HepG2 (cell line): ENCODE results near the gene PLCL1. TPM values are rescaled to one million over a fixed set of nuclear protein-coding genes. Genes with fewer than 3 reads are reported as not detected.
A peak's percentile ranks its signal among the peaks of the same experiment; 100 is the strongest.

ENCODE experiments used
- ATAC-seq: fragments of 200-7000 bp; cut with Tn5 transposase; 3 replicates; pipeline ENCODE4 v1.9.1; 2020; ENCODE audit warnings: mild to moderate bottlenecking, moderate library complexity
- BruUV-seq: library from RNA; stranded (reverse); fragments of 400-500 nt; replicated peaks from 2 replicates; lab custom pipeline; 2021; lab: Mats Ljungman, UMichigan
- CTCF ChIA-PET: fragments of 300-600 bp; formaldehyde crosslinking; extraction: SDS; loops from one replicate; lab custom pipeline; 2021; ENCODE audit warnings: low total read pairs, inconsistent platforms, low intra/inter-chr PET ratio; lab: Yijun Ruan, JAX
- POLR2A ChIA-PET: fragments of 350-600 bp; sonication (Branson Sonifier 250); formaldehyde crosslinking; loops from one replicate; lab custom pipeline; 2020; ENCODE audit warnings: antibody characterized with exemption, inconsistent platforms; lab: Yijun Ruan, JAX
- DNase-seq: peaks from one replicate; pipeline ENCODE4 v3.0.0-alpha.2; 2015; ENCODE audit warnings: low spot score
- FAIRE-seq: peaks from 3 replicates; lab custom pipeline; 2011; peaks lifted over from hg19 to GRCh38; lab: Jason Lieb, UNC
- H2AFZ ChIP-seq: one replicate; pipeline ENCODE4 v1.6.1; 2011; ENCODE audit warnings: low read length, inconsistent platforms
- H3K27ac ChIP-seq: fragments of 300-600 bp; 3 replicates; pipeline ENCODE4 v1.8.0; 2011; ENCODE audit warnings: mixed run types, mild to moderate bottlenecking, mixed read lengths, low read length, inconsistent platforms; ENCODE audit not compliant: insufficient read depth; ENCODE audit errors: extremely low read length
- H3K27me3 ChIP-seq, 2 experiments: fragments of 200-600 bp in 1 of 2; 2 replicates in 1 of 2; 3 replicates in 1 of 2; pipeline versions ENCODE4 v1.6.0 to v1.8.0; 2011; ENCODE audit warnings: low read length in 2 of 2, mild to moderate bottlenecking in 2 of 2, moderate library complexity in 2 of 2, inconsistent platforms in 1 of 2; ENCODE audit not compliant: insufficient read depth in 2 of 2, control insufficient read depth in 1 of 2
- H3K36me3 ChIP-seq, 2 experiments: fragments of 200-600 bp in 1 of 2; replicated peaks in 1 of 2; 2 replicates in 1 of 2; 3 replicates in 1 of 2; pipeline versions ENCODE4 v1.5.1 to v1.8.0; 2011; ENCODE audit warnings: low read length in 2 of 2, inconsistent platforms in 1 of 2; ENCODE audit not compliant: insufficient read depth in 2 of 2, control insufficient read depth in 1 of 2
- H3K4me1 ChIP-seq: 2 replicates; pipeline ENCODE4 v1.5.1; 2012; ENCODE audit warnings: low read length, inconsistent platforms; ENCODE audit not compliant: insufficient read depth
- H3K4me2 ChIP-seq: 2 replicates; pipeline ENCODE4 v1.6.0; 2011; ENCODE audit warnings: low read depth, low read length, inconsistent platforms
- H3K4me3 ChIP-seq, 3 experiments: fragments of 200-600 bp in 1 of 3; sonication (generic), shearing (Covaris generic) in 1 of 3; replicated peaks in 1 of 3; 2 replicates each; pipeline ENCODE4 v1.5.1; 2011 to 2016; ENCODE audit warnings: low read length in 3 of 3, inconsistent platforms in 2 of 3, low read depth in 2 of 3, mild to moderate bottlenecking in 2 of 3, control low read depth in 1 of 3, mixed read lengths in 1 of 3; ENCODE audit not compliant: insufficient read depth in 1 of 3
- H3K79me2 ChIP-seq: one replicate; pipeline ENCODE4 v1.6.1; 2011; ENCODE audit warnings: low read length, inconsistent platforms; ENCODE audit not compliant: insufficient read depth
- H3K9ac ChIP-seq: 2 replicates; pipeline ENCODE4 v1.6.0; 2011; ENCODE audit warnings: mild to moderate bottlenecking, low read depth, low read length, inconsistent platforms; ENCODE audit not compliant: insufficient read depth
- H3K9me3 ChIP-seq: 2 replicates; pipeline ENCODE4 v1.5.1; 2012; ENCODE audit warnings: mild to moderate bottlenecking, low read length
- H4K20me1 ChIP-seq: 2 replicates; pipeline ENCODE4 v1.6.0; 2011; ENCODE audit warnings: inconsistent platforms, mild to moderate bottlenecking, low read length, moderate library complexity; ENCODE audit not compliant: insufficient read depth
- ARID5B ChIP-seq: IDR thresholded peaks from 2 replicates; pipeline ENCODE4 v1.4.0; 2020; ENCODE audit warnings: mild to moderate bottlenecking, missing genetic modification reagents
- FOXA3 ChIP-seq: IDR thresholded peaks from 2 replicates; pipeline ENCODE4 v1.6.1; 2016; ENCODE audit warnings: missing genetic modification reagents, missing compliant biosample characterization
- FOXO1 ChIP-seq: sonication (generic); formaldehyde crosslinking; IDR thresholded peaks from 2 replicates; pipeline ENCODE4 v1.4.0; 2020; ENCODE audit warnings: missing genetic modification reagents
- GATAD2A ChIP-seq: IDR thresholded peaks from 2 replicates; pipeline ENCODE4 v1.6.1; 2016
- HMG20A ChIP-seq: IDR thresholded peaks from 2 replicates; pipeline ENCODE4 v1.6.1; 2016; ENCODE audit warnings: borderline replicate concordance
- KLF9 ChIP-seq: IDR thresholded peaks from 2 replicates; pipeline ENCODE4 v1.6.1; 2016; ENCODE audit warnings: low read depth
- MBNL3 ChIP-seq: fragments of 250-450 bp; sonication (Bioruptor Pico); conservative IDR thresholded peaks from 2 replicates; pipeline ENCODE4 v1.8.0; 2022; ENCODE audit warnings: mild to moderate bottlenecking, inconsistent platforms
- NCOA5 ChIP-seq: sonication (generic); formaldehyde crosslinking; IDR thresholded peaks from 2 replicates; pipeline ENCODE4 v1.4.0; 2020; ENCODE audit warnings: missing genetic modification reagents
- NPAS2 ChIP-seq: sonication (generic); formaldehyde crosslinking; IDR thresholded peaks from 2 replicates; pipeline ENCODE4 v1.8.0; 2022; ENCODE audit warnings: mild to moderate bottlenecking, missing genetic modification reagents, borderline replicate concordance
- STAG1 ChIP-seq: sonication (generic); formaldehyde crosslinking; IDR thresholded peaks from 2 replicates; pipeline ENCODE4 v1.4.0; 2020; ENCODE audit warnings: missing genetic modification reagents
- ZBTB33 ChIP-seq: sonication (generic); formaldehyde crosslinking; IDR thresholded peaks from 2 replicates; pipeline ENCODE4 v1.4.0; 2020; ENCODE audit warnings: missing genetic modification reagents
- ZNF160 ChIP-seq: sonication (generic); formaldehyde crosslinking; IDR thresholded peaks from 2 replicates; pipeline ENCODE4 v1.8.0; 2022; ENCODE audit warnings: mild to moderate bottlenecking, inconsistent platforms, missing genetic modification reagents
- ZNF343 ChIP-seq: sonication (generic); formaldehyde crosslinking; IDR thresholded peaks from 2 replicates; pipeline ENCODE4 v1.4.0; 2020; ENCODE audit warnings: mild to moderate bottlenecking, missing genetic modification reagents
- ZNF550 ChIP-seq: sonication (generic); formaldehyde crosslinking; IDR thresholded peaks from 2 replicates; pipeline ENCODE4 v1.4.0; 2020; ENCODE audit warnings: mild to moderate bottlenecking, missing genetic modification reagents, borderline replicate concordance
- ZNF557 ChIP-seq: sonication (generic); formaldehyde crosslinking; IDR thresholded peaks from 2 replicates; pipeline ENCODE4 v1.4.0; 2020; ENCODE audit warnings: missing genetic modification reagents
- ZNF572 ChIP-seq: sonication (generic); formaldehyde crosslinking; IDR thresholded peaks from 2 replicates; pipeline ENCODE4 v1.5.1; 2020; ENCODE audit warnings: mild to moderate bottlenecking, missing genetic modification reagents
- WGBS: methylation state at CpG from one replicate; pipeline ENCODE4 v1.1.6; 2017; ENCODE audit warnings: low lambda C conversion rate; 5-methylcytosine and 5-hydroxymethylcytosine counted together
- in situ Hi-C: cut with HindIII; loops from 2 replicates; pipeline ENCODE4 v1.10.0; 2017; ENCODE audit warnings: low pct_unique_long_range_greater_than_20kb; ENCODE audit not compliant: extremely low pct_ligation_motif_present
- intact Hi-C: fragments of 100-400 bp; cut with micrococcal nuclease; formaldehyde crosslinking; loops from one replicate; pipeline ENCODE4 v1.10.0; 2022; ENCODE audit not compliant: unreplicated experiment
- polyA plus RNA-seq, 8 experiments: library from polyadenylated mRNA; depleted of rRNA in 3 of 8; stranded (reverse) in 7 of 8; unstranded in 1 of 8; fragments of >200 nt; fragmentation: Illumina TruSeq in 4 of 8; extraction: Trizol in 4 of 8; gene quantifications; 2 replicates each; pipeline versions ENCODE4 v1.2.1 to v1.2.3, GENCODE V29; 2011 to 2016; ENCODE audit warnings: low read depth in 4 of 8, missing spikeins in 1 of 8, mixed read lengths in 1 of 8; ENCODE audit not compliant: insufficient read depth in 1 of 8
- total RNA-seq, 5 experiments: library from RNA; depleted of rRNA; stranded (reverse); fragments of >200 nt; fragmentation: Illumina TruSeq; extraction: Trizol; gene quantifications; 2 replicates each; pipeline ENCODE4 v1.2.3, GENCODE V29; 2016; ENCODE audit warnings: low read depth in 1 of 5

Gene PLCL1
- total and polyA plus RNA-seq, 2 of the 13 experiments (the other 11 are each of a cell fraction or from before 2014, with no cell fraction given): not detected

GRCh38 chr2:197851451-197851850 is 47.1 kb downstream of the PLCL1 start:
- H3K4me2 ChIP-seq: no peak overlapping the region
- H3K79me2 ChIP-seq: no peaks in the 10 kb centered on the region
- TF ChIP-seq STAG1 (CRISPR knock-in tag) (peak; percentile 46), KLF9 (CRISPR knock-in tag) (no peak), ZNF160 (CRISPR knock-in tag) (no peak)
- DNase-seq: peak; percentile 11
- peak; percentile 75 for ATAC-seq
- ChIA-PET POLR2A (no interaction called here), CTCF (no interaction called here)
- H3K36me3 ChIP-seq: no peaks in the 10 kb centered on the region
- H3K4me3 ChIP-seq: no peak overlapping the region
- H3K4me1 ChIP-seq: no peaks in the 10 kb centered on the region
- H3K27ac ChIP-seq: no peak overlapping the region
- no peaks in the 10 kb centered on the region for H3K27me3 ChIP-seq
- WGBS: 0% methylated on average over 1 of the region's 1 CpG
- no peaks in the 10 kb centered on the region for H3K9me3 ChIP-seq
- no peak for FAIRE-seq
- no TSS peak for BruUV-seq
- no peak overlapping the region for H2AFZ ChIP-seq
- H3K9ac ChIP-seq: no peak overlapping the region
- intact Hi-C loops: loop anchor here (1.0 kb wide), 2 partner anchors 276 to 445 kb away; no protein-coding TSS in a partner anchor
- no peaks in the 10 kb centered on the region for H4K20me1 ChIP-seq
- in situ Hi-C loops: no loop called here

GRCh38 chr2:197852108-197852507 is 47.7 kb downstream of the PLCL1 start:
- no peak for FAIRE-seq
- Histone ChIP-seq H3K27me3 (no peaks in the 10 kb centered on the region), H2AFZ (no peak overlapping the region), H3K4me2 (no peak overlapping the region), H3K36me3 (no peaks in the 10 kb centered on the region), H3K27ac (no peak overlapping the region), H3K9me3 (no peaks in the 10 kb centered on the region), H3K4me3 (no peak overlapping the region), H3K79me2 (no peaks in the 10 kb centered on the region), H3K4me1 (no peaks in the 10 kb centered on the region), H4K20me1 (no peaks in the 10 kb centered on the region), H3K9ac (no peak overlapping the region)
- ChIA-PET POLR2A (no interaction called here), CTCF (no interaction called here)
- no peak for DNase-seq
- intact Hi-C loops: no loop called here
- no TSS peak for BruUV-seq
- in situ Hi-C loops: no loop called here
- 34% methylated on average over 2 of the region's 2 CpGs for WGBS
- ATAC-seq: no peak
- TF ChIP-seq FOXA3 (no peak), HMG20A (no peak), ARID5B (CRISPR knock-in tag) (no peak), ZNF557 (CRISPR knock-in tag) (no peak), NCOA5 (CRISPR knock-in tag) (no peak), ZNF550 (no peak), GATAD2A (no peak), NPAS2 (CRISPR knock-in tag) (no peak), MBNL3 (no peak), ZBTB33 (CRISPR knock-in tag) (no peak), ZNF572 (CRISPR knock-in tag) (no peak), ZNF343 (CRISPR knock-in tag) (no peak), FOXO1 (CRISPR knock-in tag) (no peak)
